ENCODE measurements around the gene SLC35E3.
"Not testable (repeated sequence)": the region's sequence is repeated elsewhere in the genome, so short reads cannot be mapped to it uniquely, and the experiment has no call there.

- not testable (repeated sequence) for TF ChIP-seq TAF1, POLR2A, SPI1, POLR2AphosphoS5 (IDR thresholded peaks at IDR 0.05; ENCODE audit: low read depth, low read length)
These were observed 65.6 kb downstream of the SLC35E3 start for GRCh38 chr12:68811573-68811972.

Data from GM12891 (cell line).